Kidney epithelial cell (primary cell): ENCODE data around the gene TPD52L2. TPM values are rescaled to one million over a fixed set of nuclear protein-coding genes. Genes with fewer than 3 reads are reported as not detected.

Source experiments
- DNase-seq: peaks from one replicate; pipeline ENCODE4 v3.0.0-alpha.2; 2010; ENCODE audit warnings: low read depth
- H3K27me3 ChIP-seq: 2 replicates; pipeline ENCODE4 v1.6.0; 2011; ENCODE audit warnings: low read length; ENCODE audit not compliant: control insufficient read depth, insufficient read depth
- H3K36me3 ChIP-seq: 2 replicates; pipeline ENCODE4 v1.5.1; 2011; ENCODE audit warnings: low read length; ENCODE audit not compliant: control insufficient read depth, insufficient read depth
- H3K4me3 ChIP-seq: 2 replicates; pipeline ENCODE4 v1.5.1; 2011; ENCODE audit warnings: low read depth, mild to moderate bottlenecking, control low read depth, low read length
- CTCF ChIP-seq: IDR thresholded peaks from 2 replicates; pipeline ENCODE4 v1.5.1; 2011; ENCODE audit warnings: mild to moderate bottlenecking, moderate library complexity, low read length, control low read depth, inconsistent platforms; ENCODE audit not compliant: insufficient read depth, poor library complexity, severe bottlenecking
- total RNA-seq: library from RNA; depleted of rRNA; stranded (reverse); fragments of >200 nt; gene quantifications from 2 replicates; pipeline ENCODE4 v1.2.3, GENCODE V29; 2015

The TPD52L2 gene
- total RNA-seq, 1 donor from 2014 or later, result 177 TPM

GRCh38 chr20:63844511-63844991, 20.5 kb upstream of the TPD52L2 start:
- no peak overlapping the region for H3K4me3 ChIP-seq
- H3K27me3 ChIP-seq, result peaks cover 40% of the 10 kb centered on the region
- no peaks in the 10 kb centered on the region for H3K36me3 ChIP-seq
- DNase-seq, result no peak
- no peak for TF ChIP-seq CTCF

- no peak overlapping the region for H3K4me3 ChIP-seq
- no peak for DNase-seq
- no peaks in the 10 kb centered on the region for H3K36me3 ChIP-seq
- peaks cover 40% of the 10 kb centered on the region for H3K27me3 ChIP-seq
- TF ChIP-seq CTCF, result no peak
These were observed 18.8 kb upstream of the TPD52L2 start for GRCh38 chr20:63846128-63846771.

- no peak for TF ChIP-seq CTCF
- no peak for DNase-seq
- H3K4me3 ChIP-seq, result no peak overlapping the region
- H3K27me3 ChIP-seq, result peaks cover 40% of the 10 kb centered on the region
- no peaks in the 10 kb centered on the region for H3K36me3 ChIP-seq
These were observed 18.2 kb upstream of the TPD52L2 start for GRCh38 chr20:63846888-63847236.

- no peak for TF ChIP-seq CTCF
- Histone ChIP-seq H3K4me3 (no peak overlapping the region), H3K36me3 (no peaks in the 10 kb centered on the region), H3K27me3 (peaks cover 40% of the 10 kb centered on the region)
- DNase-seq, result no peak
These were observed 17.6 kb upstream of the TPD52L2 start for GRCh38 chr20:63847237-63848002.

GRCh38 chr20:63848003-63848911, 16.8 kb upstream of the TPD52L2 start:
- no peak for DNase-seq
- peaks cover 33% of the 10 kb centered on the region for H3K27me3 ChIP-seq
- no peak for TF ChIP-seq CTCF
- no peak overlapping the region for H3K4me3 ChIP-seq
- no peaks in the 10 kb centered on the region for H3K36me3 ChIP-seq
